Large intestine (tissue), 3 donors: Measurements from ENCODE around the gene PTTG1IP. TPM values are rescaled to one million over a fixed set of nuclear protein-coding genes. Genes with fewer than 3 reads are reported as not detected.

Source experiments
- DNase-seq, 2 donors: peaks; one replicate each; pipeline versions ENCODE4 v3.0.0 to v3.0.0-alpha.2; 2013
- H3K27ac ChIP-seq: one replicate; pipeline ENCODE4 v1.5.1; 2013; ENCODE audit warnings: low read length
- H3K27me3 ChIP-seq: 2 replicates; pipeline ENCODE4 v1.6.1; 2013; ENCODE audit warnings: low read length; ENCODE audit not compliant: control insufficient read depth, insufficient read depth
- H3K36me3 ChIP-seq: 2 replicates; pipeline ENCODE4 v1.6.1; 2013; ENCODE audit warnings: low read length; ENCODE audit not compliant: control insufficient read depth, insufficient read depth
- H3K4me1 ChIP-seq: one replicate; pipeline ENCODE4 v1.6.1; 2013; ENCODE audit warnings: low read length; ENCODE audit not compliant: control insufficient read depth, insufficient read depth
- H3K4me3 ChIP-seq: one replicate; pipeline ENCODE4 v1.5.1; 2013; ENCODE audit warnings: low read length
- H3K9me3 ChIP-seq: one replicate; pipeline ENCODE4 v1.6.1; 2013; ENCODE audit warnings: mild to moderate bottlenecking, low read depth, low read length, moderate library complexity; ENCODE audit not compliant: control insufficient read depth
- WGBS: methylation state at CpG from one replicate; pipeline ENCODE4 v1.1.5; 2013; ENCODE audit warnings: low lambda C conversion rate; ENCODE audit not compliant: insufficient coverage; 5-methylcytosine and 5-hydroxymethylcytosine counted together
- polyA plus RNA-seq: library from polyadenylated mRNA; unstranded; fragments of 120-200 nt; gene quantifications from one replicate; pipeline ENCODE4 v1.2.1, GENCODE V29; 2013

Gene PTTG1IP
- polyA plus RNA-seq, 1 donor = 185 TPM

GRCh38 chr21:44902268-44903049 is 29.0 kb upstream of the PTTG1IP start:
- DNase-seq = no peak
- Histone ChIP-seq H3K4me3 (no peak overlapping the region), H3K36me3 (no peaks in the 10 kb centered on the region), H3K4me1 (peaks cover 15% of the 10 kb centered on the region), H3K27ac (no peak overlapping the region), H3K9me3 (no peaks in the 10 kb centered on the region), H3K27me3 (no peaks in the 10 kb centered on the region)
- WGBS = no CpG with 5 or more reads among the region's 30 CpGs

- DNase-seq = no peak
- Histone ChIP-seq H3K27ac (no peak overlapping the region), H3K4me3 (no peak overlapping the region), H3K36me3 (no peaks in the 10 kb centered on the region), H3K27me3 (no peaks in the 10 kb centered on the region), H3K9me3 (peaks cover 7% of the 10 kb centered on the region), H3K4me1 (peaks cover 16% of the 10 kb centered on the region)
- no CpG with 5 or more reads among the region's 27 CpGs for WGBS
Measured at GRCh38 chr21:44901391-44902074, 28.0 kb upstream of the PTTG1IP start.

GRCh38 chr21:44900559-44901251 is 27.2 kb upstream of the PTTG1IP start:
- DNase-seq = no peak
- peaks cover 8% of the 10 kb centered on the region for H3K9me3 ChIP-seq
- H3K4me3 ChIP-seq = no peak overlapping the region
- H3K27me3 ChIP-seq = no peaks in the 10 kb centered on the region
- no peak overlapping the region for H3K27ac ChIP-seq
- H3K36me3 ChIP-seq = no peaks in the 10 kb centered on the region
- WGBS = no CpG with 5 or more reads among the region's 28 CpGs
- H3K4me1 ChIP-seq = peaks cover 16% of the 10 kb centered on the region

DNA sequence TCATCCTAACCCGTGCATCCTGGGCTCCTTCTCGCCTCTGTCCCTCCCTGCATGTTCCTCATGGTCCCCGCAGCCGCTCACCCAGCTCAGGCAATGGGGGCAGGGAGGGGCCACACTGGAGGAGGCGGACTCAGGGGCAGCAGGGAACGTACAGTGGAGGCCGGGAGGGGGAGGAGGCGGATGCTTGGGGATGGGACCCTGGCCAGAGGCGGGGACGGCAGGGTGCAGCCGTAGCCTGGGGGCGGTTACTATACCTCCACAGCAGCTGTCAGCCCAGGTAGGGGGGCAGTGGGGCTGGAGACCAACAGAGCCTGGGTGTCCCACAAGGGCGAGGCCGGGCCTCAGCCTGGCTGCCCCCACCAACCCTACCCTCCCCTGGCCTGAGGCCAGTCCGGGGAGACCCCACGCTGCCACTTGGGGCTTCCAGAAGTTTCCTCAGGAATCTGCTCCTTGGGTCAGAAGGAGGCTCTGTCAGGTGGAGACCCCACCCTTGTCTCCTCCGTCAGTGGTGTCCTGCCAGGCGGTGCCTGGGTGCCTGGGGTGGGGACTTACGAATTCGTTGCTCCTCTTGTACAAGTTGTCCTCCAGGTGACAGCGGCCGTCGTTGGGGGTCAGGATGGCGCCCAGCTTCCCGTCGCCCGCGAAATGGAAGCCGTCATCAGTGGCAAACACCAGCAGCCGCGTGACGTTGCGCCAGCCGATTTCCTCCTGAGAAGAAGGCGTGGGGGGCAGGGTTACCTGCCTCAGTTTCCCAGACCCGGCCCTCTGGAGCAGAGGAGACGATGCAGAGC is 26.5 kb upstream of the PTTG1IP start:
- Histone ChIP-seq H3K4me1 (peaks cover 16% of the 10 kb centered on the region), H3K4me3 (no peak overlapping the region), H3K36me3 (no peaks in the 10 kb centered on the region), H3K9me3 (peaks cover 8% of the 10 kb centered on the region), H3K27ac (no peak overlapping the region), H3K27me3 (no peaks in the 10 kb centered on the region)
- no CpG with 5 or more reads among the region's 37 CpGs for WGBS
- no peak for DNase-seq

DNA sequence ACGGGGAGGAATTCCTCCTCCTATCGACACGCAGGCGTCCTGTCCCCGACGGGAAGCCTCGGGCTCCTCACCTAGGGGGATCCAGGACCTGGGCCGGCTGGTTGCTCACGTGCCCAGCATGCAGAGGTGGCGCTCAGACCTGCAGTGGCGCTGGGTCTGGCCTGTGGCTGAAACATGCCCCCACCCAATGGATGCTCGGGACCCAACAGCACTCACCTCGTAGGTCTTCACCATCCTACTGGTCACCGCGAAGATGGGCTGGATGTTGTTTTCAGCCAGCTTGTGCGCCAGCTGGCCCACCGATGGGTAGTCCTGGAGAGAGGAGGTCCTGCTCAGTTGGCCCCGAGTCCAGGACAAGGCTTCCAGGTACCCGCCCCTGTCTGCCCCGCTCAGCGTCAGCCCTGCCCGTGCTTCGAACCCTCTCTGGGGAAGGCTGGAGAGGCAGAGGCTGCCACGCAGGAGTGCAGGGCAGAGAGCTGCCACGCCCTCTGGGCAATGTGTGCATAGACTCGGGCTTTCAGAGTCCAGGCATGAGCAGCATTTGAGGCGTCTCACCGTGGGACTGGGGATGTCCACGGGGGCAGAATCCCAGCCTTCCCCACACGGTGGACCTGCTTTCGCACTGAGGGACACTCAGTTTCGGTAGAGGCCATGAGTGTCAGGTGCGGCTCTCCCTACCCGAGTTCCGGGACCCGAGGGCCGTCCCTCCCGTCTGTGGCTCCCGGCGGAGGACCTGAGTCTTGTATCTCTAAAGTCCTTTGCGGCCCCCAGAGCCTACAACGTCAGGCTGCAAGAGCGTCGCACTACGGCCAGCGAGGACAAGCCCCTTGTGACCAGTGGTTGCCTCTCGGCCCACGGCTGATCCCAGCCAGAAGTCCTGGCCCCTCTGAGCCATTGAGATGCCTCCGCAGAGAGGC is 25.6 kb upstream of the PTTG1IP start:
- Histone ChIP-seq H3K4me1 (peaks cover 16% of the 10 kb centered on the region), H3K4me3 (no peak overlapping the region), H3K9me3 (peaks cover 8% of the 10 kb centered on the region), H3K27ac (no peak overlapping the region), H3K27me3 (no peaks in the 10 kb centered on the region), H3K36me3 (no peaks in the 10 kb centered on the region)
- no peak for DNase-seq
- WGBS = no CpG with 5 or more reads among the region's 49 CpGs

GRCh38 chr21:44898011-44898488 is 24.6 kb upstream of the PTTG1IP start:
- no peaks in the 10 kb centered on the region for H3K36me3 ChIP-seq
- no CpG with 5 or more reads among the region's 13 CpGs for WGBS
- no peak for DNase-seq
- no peak overlapping the region for H3K27ac ChIP-seq
- no peak overlapping the region for H3K4me3 ChIP-seq
- peaks cover 8% of the 10 kb centered on the region for H3K9me3 ChIP-seq
- peaks cover 16% of the 10 kb centered on the region for H3K4me1 ChIP-seq
- peaks cover 3% of the 10 kb centered on the region for H3K27me3 ChIP-seq

GRCh38 chr21:44897326-44898010 is 24.0 kb upstream of the PTTG1IP start:
- no peak overlapping the region for H3K4me3 ChIP-seq
- DNase-seq = peak; percentile 81 to 90
- H3K4me1 ChIP-seq = peaks cover 16% of the 10 kb centered on the region
- H3K9me3 ChIP-seq = peaks cover 8% of the 10 kb centered on the region
- H3K27ac ChIP-seq = peak overlapping the region; percentile 19
- peaks cover 6% of the 10 kb centered on the region for H3K27me3 ChIP-seq
- no CpG with 5 or more reads among the region's 21 CpGs for WGBS
- H3K36me3 ChIP-seq = no peaks in the 10 kb centered on the region

DNA sequence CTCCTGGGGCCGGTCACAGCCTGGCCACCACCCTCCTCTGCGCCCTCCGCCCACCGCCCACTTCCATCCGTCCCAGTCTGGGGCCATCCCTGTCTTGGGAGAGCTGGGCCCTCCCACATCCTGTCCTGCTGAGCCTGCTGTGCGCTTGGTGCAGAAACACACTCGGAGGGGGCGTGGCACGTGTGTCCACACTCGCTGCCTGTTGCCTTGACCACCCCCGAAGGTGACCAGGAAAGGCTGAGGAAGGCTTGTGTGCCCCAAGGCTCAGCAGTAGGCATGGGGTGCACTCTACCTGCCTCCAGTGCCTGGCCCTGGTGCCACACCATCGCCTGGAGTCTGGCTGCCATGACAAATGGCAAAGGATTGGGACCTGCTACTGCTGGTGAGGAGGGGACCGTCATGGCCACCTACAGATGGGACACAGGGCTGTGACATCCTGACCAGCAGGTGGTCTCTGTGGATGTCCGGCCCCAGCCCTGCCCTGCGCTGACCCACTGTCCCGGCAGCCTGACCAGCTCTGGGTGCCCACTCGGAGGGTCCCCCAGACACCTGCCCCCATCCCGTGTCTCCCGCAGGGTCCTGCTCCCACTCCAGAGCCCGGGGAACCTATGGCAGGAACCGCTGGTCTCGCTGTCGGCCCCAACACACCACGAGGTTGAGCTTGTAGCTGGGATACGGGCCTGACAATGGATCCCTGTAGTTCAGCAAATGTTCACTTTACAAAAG is 23.2 kb upstream of the PTTG1IP start:
- WGBS = no CpG with 5 or more reads among the region's 25 CpGs
- H3K4me3 ChIP-seq = no peak overlapping the region
- H3K27me3 ChIP-seq = peaks cover 8% of the 10 kb centered on the region
- peaks cover 16% of the 10 kb centered on the region for H3K4me1 ChIP-seq
- H3K27ac ChIP-seq = no peak overlapping the region
- DNase-seq = no peak
- peaks cover 8% of the 10 kb centered on the region for H3K9me3 ChIP-seq
- no peaks in the 10 kb centered on the region for H3K36me3 ChIP-seq
